Stimulated activated CD4-positive, alpha-beta T cell treated with anti-CD3 and anti-CD28 coated beads, TNF-alpha, amount 100 ng/mL, for 4 hours (primary cell): ENCODE data around the gene PLA2G4E.

Experiments used
- DNase-seq, 3 experiments: peaks; one replicate each; pipeline ENCODE4 v3.0.0-alpha.2; 2020; ENCODE audit warnings: low read depth in 3 of 3

The PLA2G4E gene

GRCh38 chr15:42018306-42019224 is 2.3 kb downstream of the PLA2G4E start:
- DNase-seq: no peak

- DNase-seq: no peak
These were observed 3.9 kb downstream of the PLA2G4E start for GRCh38 chr15:42016971-42017370.

DNA sequence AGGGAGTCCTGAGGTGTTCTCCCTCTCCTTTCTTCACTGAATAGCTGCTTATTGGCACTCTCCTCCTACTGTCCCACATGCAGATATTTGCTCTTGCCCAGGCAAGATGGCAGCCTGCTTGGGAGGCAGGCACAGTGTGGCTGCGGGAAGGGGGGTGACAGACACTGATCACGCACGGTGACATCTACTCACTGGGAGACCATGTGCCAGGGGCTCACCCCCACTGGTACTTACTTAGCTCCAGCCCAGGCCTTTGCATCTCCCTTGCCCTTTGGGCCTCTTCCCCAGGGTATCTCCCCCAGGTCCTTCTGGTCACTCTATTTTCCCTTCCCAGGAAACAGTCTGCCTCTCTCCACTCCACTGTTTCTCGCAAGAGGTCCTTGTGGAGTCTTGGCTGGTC is 6.4 kb downstream of the PLA2G4E start:
- DNase-seq: no peak

DNA sequence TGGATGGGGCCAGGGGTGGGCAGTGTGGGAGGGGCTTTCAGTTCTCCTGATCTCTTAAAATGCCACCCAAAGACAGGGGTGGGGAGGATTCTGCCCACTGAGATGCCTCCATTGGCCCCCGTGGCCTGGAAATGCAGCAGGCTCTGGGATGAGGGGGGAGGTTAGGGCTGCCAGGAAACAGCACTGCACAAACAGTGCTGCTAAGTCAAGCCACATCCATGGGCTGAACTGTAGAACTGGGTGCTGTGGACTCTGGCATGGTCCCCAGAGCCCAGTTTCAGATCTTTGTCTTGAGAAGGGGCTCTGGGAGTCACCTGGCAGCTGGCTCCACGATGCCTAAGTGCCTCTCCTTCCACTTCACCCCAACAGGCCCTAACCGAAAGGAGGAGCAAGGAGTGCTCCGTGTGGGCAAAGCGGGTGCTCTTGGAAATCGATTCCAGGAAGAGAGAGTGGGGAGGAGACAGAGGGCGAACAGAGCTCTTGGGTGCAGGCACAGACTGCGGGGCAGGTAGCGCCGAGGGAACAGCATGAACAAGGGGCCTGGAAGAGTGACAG is 7.8 kb downstream of the PLA2G4E start:
- DNase-seq: no peak

GRCh38 chr15:42012241-42012640 is 8.6 kb downstream of the PLA2G4E start:
- DNase-seq: no peak

GRCh38 chr15:42011074-42011473 is 9.8 kb downstream of the PLA2G4E start:
- no peak for DNase-seq

- no peak for DNase-seq
These were observed 10.4 kb downstream of the PLA2G4E start for GRCh38 chr15:42010434-42010833.

DNA sequence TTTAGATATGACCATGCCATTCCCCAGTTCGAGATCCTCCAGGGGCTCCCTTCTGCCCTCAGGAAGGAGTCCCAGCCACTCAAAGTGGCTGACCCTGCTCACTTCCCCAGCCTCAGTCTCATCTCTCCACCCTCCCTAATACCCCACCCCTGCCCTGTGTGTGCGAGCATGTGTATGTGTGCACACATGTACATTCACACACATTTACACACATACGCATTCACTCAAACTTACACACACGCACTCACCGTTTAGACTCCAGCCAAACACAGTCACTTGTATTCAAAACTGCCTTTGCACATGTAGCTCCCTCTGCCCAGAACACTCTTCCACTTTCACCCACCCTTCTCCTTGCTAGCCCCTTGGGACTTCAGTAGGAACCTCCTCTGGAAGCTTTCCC is 11.4 kb downstream of the PLA2G4E start:
- no peak for DNase-seq

DNA sequence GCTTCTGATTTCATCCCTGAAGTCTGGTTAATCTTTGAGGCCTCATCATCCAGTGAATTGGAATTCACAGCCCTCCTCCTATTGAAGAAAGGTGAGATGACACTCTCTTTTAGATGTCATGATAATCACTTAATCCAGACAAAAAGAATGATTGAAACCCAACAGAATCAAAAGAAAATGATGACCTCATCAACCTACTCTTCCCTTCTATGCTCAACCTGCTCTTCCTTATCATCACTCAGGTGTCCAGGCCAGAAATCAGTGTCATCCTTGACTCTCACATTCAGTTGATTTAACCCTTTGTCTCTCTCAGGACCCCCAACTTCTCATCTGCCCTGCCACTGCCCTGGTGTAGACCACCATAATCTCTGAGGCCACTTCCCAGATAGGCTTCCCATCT is 11.8 kb downstream of the PLA2G4E start:
- no peak for DNase-seq

- DNase-seq: no peak
These were observed 13.5 kb downstream of the PLA2G4E start for GRCh38 chr15:42007386-42007785.

GRCh38 chr15:42002333-42002732 is 18.5 kb downstream of the PLA2G4E start:
- DNase-seq: no peak

DNA sequence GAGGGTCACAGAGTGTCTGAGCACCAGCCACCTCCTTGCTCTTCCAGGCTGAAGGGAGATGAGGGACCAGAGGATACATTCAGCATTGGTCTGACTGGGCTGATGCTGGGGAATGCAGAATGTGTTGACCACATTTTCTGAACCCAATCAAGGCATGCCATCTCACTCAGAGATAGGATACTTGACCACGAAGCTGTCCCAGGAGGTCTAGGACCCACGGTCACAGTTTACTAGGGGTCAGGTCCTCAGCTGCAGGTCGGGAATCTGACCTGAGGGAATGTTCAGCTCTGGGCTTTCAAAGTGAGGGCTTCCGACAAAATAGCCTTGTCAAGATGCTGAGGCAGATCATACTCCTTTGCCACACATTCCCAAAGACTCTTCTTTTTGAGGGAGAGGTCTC is 19.6 kb downstream of the PLA2G4E start:
- no peak for DNase-seq

DNA sequence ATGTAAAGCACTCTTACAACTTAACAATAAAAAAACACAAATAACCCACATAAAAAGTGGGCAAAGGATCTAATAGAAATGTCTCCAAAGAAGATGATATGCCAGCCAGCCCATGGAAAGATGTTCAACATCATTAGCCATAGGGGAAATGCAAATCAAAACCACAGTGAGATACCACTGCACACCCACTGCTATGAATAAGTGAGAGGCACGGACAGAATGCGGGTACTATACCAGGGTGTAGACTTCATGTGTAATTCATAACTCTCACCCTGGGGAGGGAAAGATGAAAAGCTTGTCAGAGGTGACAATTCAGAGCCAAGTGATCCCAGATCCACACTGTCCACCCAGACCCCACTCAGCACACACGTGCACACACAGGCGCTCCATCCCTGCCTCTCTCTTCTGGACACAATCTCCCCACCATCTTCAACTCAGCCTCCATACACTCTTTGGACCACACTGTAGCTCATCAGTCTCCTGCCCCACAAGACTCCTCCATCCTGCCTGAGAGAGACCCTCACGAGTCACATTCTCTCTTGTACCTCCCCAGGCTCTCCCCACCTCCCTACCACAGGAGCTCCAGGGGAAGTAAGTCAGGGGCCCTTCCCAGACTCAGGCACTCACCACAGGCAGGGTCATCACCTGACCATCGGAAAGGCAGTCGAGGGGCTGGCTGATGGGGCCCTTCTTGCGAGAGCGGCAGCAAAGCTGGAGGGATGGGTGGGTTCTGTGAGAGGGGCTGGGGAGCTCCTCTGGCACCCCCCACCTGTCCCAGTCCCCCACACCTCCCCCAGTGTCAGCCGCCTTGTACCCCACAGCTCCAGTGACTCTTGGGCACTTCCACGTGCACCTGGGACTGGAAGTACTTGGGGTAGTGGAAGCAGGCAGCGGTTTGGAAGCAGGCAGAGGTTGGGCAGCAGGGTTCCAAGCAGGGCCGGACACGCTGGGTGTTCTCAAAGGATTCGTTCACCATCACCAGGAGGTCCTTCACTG is 21.3 kb downstream of the PLA2G4E start:
- DNase-seq: no peak

DNA sequence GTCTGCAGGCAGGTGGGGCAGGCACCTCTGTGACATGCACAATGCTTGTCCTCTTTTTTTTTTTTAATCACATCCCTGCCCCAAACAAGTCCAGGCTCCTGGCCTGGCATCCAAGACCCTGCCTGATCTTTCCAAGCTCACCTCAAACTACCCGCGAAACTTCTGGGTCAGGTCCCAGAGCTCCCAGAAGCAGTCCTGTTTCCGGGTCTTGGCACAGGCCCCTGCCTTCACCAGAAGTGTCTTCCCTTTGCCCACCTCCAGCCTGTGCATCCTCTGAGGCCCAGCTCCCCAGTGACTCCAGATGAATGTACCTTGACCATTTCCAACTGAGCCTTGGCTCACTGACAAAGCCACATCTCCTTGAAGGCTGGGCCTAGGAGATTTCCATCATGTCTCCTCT is 23.0 kb downstream of the PLA2G4E start:
- DNase-seq: no peak

GRCh38 chr15:41996921-41997592 is 23.8 kb downstream of the PLA2G4E start:
- DNase-seq: no peak

- DNase-seq: no peak
These were observed 24.5 kb downstream of the PLA2G4E start for GRCh38 chr15:41996376-41996775.

DNA sequence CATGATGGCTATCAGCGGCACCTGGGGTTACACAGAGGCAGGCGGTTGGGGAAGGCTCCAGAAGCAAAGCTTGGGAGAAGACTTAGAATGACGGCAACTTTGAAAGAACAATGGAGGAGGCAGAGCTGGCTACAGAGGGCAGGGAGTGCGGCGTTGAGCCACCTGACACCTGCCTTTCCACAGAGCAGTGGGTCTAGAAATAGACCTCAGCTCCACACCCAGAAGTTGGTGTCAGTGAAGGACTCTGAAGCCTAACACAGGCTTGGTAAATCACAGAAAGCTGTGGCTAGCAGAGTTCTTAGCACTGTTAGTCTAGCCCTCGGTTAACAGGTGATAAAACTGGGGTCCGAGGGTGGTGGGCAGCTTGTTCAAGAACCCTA is 25.4 kb downstream of the PLA2G4E start:
- DNase-seq: no peak

DNA sequence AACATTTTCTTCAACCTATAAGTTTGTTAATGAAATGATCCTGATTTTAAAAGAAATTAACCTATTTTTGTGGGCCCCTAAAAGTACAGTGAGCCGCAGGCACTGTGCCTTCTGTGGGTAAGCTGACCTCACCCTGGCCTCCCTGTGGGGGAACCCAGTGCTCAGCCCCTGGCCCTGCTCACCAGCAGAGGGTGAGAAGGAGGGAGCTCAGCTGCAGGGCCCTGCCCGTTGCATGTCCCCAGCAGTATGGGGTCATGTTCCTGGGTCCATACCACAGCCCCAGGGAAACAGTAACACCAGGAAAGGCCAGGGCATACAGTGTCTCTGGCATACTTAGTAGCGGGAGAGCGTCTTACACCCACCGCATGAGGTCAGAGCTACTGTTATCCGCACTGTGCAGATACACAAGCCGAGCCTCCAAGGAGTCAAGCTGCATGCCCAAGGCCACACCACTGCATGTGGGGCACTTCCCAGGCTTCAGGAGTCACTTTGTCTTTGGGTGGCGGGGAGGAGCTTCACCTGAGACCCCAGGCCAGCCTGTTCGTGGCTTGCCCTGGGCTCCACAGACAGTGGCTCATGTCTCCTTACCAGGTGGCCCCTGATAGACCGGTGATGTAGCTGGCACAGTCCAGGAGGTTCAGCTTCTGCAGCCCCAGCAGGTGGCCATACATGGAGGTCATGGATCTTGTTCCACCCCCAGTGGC is 25.9 kb downstream of the PLA2G4E start:
- DNase-seq: no peak

DNA sequence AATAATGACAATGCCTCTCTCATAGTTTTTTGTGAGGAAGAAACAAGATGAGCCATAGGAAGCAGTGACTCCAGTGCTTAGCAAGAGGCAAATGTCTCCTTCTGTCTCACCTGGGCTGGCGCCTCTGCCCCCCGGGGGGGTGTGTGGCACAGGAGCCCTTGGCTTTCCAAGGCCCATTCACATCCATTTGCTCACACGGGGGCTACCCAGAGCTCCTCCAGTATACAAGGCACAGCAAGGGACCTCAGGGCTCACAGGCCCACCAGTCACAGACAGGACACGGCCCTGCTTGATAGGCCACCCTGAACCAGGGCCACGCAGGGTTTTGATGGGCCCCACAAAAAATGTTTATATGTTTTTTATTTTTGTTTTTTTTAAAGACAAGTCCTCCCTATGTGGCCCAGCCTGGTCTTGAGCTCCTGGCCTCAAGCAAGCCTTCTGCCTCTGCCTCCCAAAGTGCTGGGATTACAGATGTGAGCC is 26.6 kb downstream of the PLA2G4E start:
- DNase-seq: no peak

DNA sequence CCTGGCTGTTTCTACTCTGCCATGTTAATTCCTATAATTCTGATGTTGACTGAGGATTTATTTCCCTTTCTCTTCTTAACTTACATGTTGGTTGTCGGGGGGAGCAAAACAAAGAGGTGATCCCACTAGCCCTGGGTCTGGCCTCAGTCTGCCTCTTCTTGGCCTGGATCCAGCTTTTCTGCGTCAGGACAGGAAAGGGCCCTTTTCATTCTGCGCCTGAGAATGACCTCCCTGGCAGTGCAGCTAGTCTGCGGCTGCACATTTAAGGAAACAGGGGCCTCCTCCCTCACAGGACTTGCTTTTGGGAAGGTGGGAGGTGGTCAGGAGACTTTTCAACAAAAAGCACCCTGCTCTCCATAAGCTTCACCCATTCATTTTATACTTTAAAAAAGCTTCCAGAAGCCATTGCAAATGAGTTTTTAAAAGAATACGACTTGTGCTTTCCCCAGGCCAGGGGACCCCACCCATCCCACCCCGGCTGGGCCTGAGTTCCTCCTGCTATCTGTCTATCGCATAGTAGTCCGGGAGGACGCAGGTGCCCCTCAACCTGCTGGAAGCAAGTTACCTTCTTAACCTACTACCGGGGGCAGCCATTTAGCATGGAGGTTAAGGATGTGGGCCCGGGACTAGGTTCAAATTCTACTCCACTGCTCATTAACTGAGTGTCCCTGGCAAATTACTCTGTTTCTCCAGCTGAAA is 27.2 kb downstream of the PLA2G4E start:
- no peak for DNase-seq
